Pulmonary artery endothelial cell (primary cell): ENCODE measurements around the gene SELE. TPM values are rescaled to one million over a fixed set of nuclear protein-coding genes. Genes with fewer than 3 reads are reported as not detected.
"Not testable (repeated sequence)": the region's sequence is repeated elsewhere in the genome, so short reads cannot be mapped to it uniquely, and the experiment has no call there.

ENCODE experiments used
- DNase-seq: peaks from one replicate; pipeline ENCODE4 v3.0.0-alpha.2; 2011; ENCODE audit warnings: low read depth, low spot score
- total RNA-seq: library from RNA; depleted of rRNA; stranded (reverse); fragments of >200 nt; gene quantifications from 2 replicates; pipeline ENCODE4 v1.2.3, GENCODE V29; 2014

Gene SELE
- total RNA-seq, 1 donor from 2014 or later, result 2.1 TPM

DNA sequence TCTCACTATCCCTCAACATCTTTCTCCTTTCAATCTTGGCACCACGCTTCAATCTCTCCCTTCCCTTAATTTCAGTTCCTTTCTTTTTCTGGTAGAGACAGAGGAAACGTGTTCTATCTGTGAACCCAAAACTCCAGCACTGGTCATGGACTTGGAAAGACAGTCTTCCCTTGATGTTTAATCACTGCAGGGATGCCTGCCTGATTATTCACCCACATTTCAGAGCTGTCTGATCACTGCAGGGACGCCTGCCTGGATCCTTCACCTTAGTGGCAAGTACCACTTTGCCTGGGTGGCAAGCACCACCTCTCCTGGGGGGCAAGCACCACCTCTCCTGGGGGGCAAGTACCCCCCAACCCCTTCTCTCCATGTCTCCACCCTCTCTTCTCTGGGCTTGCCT is 50.2 kb downstream of the SELE start:
- DNase-seq, result no peak

DNA sequence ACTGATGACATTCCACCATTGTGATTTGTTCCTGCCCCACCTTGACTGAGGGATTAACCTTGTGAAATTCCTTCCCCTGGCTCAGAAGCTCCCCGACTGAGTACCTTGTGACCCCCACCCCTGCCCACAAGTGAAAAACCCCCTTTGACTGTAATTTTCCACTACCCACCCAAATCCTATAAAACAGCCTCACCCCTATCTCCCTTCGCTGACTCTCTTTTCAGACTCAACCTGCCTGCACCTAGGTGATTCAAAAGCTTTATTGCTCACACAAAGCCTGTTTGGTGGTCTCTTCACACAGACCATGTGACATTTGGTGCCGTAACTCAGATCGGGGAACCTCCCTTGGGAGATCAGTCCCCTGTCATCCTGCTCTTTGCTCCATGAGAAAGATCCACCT is 50.7 kb downstream of the SELE start:
- not testable (repeated sequence) for DNase-seq

DNA sequence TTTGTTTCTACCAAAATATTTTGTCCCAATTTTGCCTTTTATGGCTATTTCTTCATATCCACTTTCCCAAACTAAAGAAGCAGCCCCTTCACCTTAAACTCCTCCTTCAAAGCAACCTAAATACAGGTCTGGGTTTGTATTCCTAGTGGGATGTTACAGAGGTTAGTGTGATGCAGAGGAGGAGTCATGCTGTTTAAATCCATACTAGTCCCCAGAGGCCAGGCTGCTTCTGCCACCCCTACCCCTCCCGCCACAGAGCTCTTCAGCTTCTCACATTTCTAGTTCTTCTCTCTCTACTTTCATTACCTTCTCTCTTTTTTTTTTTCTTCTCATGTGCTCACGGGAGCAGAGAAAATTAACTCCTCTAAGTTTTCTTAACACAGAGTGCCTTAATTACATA is 51.8 kb downstream of the SELE start:
- no peak for DNase-seq

DNA sequence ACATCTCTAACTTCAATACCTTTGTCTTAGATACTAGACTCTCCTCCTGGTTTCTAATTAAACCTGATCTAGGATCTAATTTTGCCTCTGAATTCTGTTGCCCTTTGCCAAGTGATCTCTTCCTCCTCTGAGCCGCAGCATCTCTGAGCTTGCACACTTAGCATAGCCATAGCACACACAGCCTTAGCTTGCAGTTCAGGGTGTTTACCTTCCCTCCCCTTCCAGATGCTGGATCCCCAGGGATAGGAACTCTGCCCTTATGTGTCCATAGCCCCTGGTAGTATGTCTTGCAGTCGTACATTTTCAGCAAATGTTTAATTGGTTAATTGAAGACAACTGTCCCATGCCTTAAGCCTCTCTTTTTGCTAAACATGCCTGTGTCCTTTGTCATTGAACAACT is 52.7 kb downstream of the SELE start:
- DNase-seq, result no peak

DNA sequence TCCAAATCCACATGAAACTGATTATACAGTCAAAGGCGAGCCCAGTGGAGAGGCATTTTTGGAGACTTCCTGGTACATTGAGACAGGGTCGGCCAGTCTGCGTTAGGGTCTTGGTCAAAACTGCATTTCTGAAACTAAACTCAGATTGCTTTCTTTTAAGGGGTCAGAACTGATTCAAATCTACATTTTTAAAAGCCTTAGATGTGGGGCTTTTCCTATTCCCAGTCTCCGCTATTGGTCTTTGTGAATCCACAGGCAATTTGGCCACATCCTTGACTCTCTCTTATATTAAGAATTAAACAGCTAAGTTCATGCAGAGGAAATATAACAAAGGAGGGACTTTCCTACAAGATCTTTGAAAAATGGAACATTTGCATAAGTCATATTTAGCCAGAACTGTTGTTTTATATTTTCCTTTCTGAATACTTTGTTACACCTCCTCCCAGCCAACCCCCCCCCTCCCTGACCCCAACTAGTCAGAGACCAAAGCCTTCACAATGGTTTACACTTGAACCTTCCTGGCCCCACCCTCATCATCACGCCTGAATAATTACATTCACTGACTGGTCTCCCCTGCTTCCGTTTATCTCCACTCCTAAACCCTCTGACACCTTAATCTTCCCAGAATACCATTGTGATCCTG is 53.4 kb downstream of the SELE start:
- no peak for DNase-seq

DNA sequence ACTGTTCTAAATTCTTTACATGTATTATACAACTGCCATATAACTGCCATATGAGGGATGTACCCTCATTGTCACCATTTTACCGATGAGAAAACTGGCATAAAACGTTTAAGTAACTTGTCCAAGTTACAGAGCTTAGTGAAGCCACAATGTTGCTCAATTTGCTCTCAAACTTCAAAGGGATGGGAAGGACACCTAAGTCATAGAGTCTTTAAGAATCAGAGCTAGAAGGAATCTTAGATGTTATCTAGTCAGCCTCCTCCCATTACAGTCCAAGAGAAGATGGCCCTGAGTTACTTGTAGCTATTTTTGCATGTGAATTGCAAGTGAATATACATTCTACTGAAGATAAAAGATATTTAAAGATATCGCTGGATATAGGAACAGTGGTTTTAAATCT is 54.2 kb downstream of the SELE start:
- no peak for DNase-seq

DNA sequence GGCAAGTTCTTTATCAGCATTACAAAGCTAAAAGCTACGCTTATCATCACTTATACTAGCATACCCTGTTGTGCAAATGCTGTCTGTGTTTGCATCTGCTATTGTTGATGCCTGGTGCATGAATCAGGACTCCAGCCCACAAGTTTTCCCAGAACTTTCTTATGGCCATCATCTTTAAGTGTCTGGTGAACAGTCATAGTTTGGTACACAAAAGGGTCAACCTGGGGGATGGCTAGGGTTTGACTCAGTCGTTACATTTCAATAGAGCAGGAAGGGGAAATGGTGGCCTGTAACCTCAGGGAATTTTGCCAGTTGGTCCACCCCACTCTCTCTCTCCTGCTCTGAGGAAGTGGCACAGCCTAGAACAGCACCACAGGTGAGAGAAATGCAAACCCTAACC is 57.9 kb downstream of the SELE start:
- peak; percentile 95 for DNase-seq

Other genes with a start within 250 kb of the SELE start
- 8.8 and 11.2 TPM in 2 replicates for gene SLC19A2, start 248.1 kb downstream of the SELE start, total RNA-seq
- 0.04 and 0.13 TPM in 2 replicates for gene F5, start 147.6 kb downstream of the SELE start, total RNA-seq
- 1.8 and 3.3 TPM in 2 replicates for gene SELP, start 104.0 kb downstream of the SELE start, total RNA-seq
- gene SELL, start 22.5 kb downstream of the SELE start, total RNA-seq, result 1.5 and 2.3 TPM in 2 replicates
- gene METTL18, start 60.8 kb upstream of the SELE start, total RNA-seq, result 8.2 and 8.6 TPM in 2 replicates
- gene SCYL3, start 159.8 kb upstream of the SELE start, total RNA-seq, result 5.7 and 8.7 TPM in 2 replicates